LHCN-M2 (cell line): ENCODE results near the gene PRR23B. TPM values are rescaled to one million over a fixed set of nuclear protein-coding genes. Genes with fewer than 3 reads are reported as not detected.
"Not testable (repeated sequence)": the region's sequence is repeated elsewhere in the genome, so short reads cannot be mapped to it uniquely, and the experiment has no call there.

Source experiments
- DNase-seq: peaks from one replicate; pipeline ENCODE4 v3.0.0-alpha.2; 2012; ENCODE audit warnings: low read depth
- polyA plus RNA-seq: library from polyadenylated mRNA; unstranded; fragments of >200 nt; gene quantifications from one replicate; pipeline ENCODE4 v1.2.1, GENCODE V29; 2012; ENCODE audit warnings: missing spikeins
- total RNA-seq: library from RNA; depleted of rRNA; stranded (reverse); fragments of >200 nt; gene quantifications from 2 replicates; pipeline ENCODE4 v1.2.3, GENCODE V29; 2014; rRNA removed

Gene PRR23B
- total RNA-seq = not detected in 2 replicates
- polyA plus RNA-seq = not detected

- DNase-seq = no peak
Measured at GRCh38 chr3:139020868-139021234, at the start of gene PRR23B. Gene PRR23B (minus strand): TSS chr3:139020926. CDS start chr3:139020661, 265 bp downstream.

GRCh38 chr3:139062918-139063317 lies 42.2 kb upstream of the PRR23B start:
- DNase-seq = no peak

- DNase-seq = peak; percentile 3
Measured at GRCh38 chr3:139052802-139053600, 32.3 kb upstream of the PRR23B start.

DNA sequence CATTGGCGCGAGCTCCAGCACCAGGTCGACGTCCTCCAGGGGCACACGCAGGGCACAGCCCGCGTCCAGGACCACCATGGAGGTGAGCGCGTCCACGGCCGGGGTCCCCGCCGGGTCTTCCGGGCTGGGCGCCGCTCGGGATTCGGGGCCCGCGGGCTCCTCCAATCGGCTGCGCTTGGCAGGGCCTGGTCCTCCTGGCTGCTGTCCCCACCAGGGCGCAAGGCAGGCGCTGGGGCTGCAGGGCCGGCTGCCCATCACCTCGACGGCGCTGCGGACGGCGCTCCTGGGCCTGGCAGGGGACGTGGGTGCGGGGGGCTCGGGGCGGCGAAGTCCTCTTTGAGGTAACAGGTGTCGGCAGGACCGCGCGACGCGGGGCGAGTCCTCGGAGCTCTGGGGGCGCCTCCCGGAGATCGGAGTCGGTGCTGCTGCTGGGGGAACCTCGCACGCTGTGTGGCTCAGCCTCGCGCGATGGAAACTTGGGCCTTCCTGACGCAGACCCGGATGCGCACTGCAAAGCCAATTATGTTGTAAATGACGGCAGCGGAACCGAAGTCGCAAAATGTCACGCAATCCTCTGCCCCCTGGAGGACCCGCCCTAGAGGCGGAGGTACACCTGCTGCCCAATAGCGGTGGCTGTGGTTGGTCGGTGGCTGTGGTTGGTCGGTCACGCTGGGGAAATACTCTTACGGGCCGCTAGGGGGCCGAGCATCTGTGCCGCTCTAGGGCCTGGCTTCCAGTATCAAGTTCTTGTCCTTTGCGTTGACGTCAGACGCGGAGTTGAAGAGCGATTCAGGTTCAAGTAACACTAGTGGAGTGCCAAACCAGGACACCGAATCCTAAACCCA lies 23.9 kb upstream of the PRR23B start, which contains the start of gene PRR23C:
PRR23C (minus strand) TSS at position 527 of the 845 bp plus-strand sequence; CDS start at position 255, 272 bp downstream.
- DNase-seq = no peak

- no peak for DNase-seq
Measured at GRCh38 chr3:139043554-139044365, 23.0 kb upstream of the PRR23B start.

- no peak for DNase-seq
Measured at GRCh38 chr3:139037478-139037877, 16.8 kb upstream of the PRR23B start.

- no peak for DNase-seq
Measured at GRCh38 chr3:139032326-139033002, 11.7 kb upstream of the PRR23B start.

- DNase-seq = not testable (repeated sequence)
Measured at GRCh38 chr3:139030576-139030975, 9.8 kb upstream of the PRR23B start.

GRCh38 chr3:139024968-139025367 lies 4.2 kb upstream of the PRR23B start:
- DNase-seq = no peak

DNA sequence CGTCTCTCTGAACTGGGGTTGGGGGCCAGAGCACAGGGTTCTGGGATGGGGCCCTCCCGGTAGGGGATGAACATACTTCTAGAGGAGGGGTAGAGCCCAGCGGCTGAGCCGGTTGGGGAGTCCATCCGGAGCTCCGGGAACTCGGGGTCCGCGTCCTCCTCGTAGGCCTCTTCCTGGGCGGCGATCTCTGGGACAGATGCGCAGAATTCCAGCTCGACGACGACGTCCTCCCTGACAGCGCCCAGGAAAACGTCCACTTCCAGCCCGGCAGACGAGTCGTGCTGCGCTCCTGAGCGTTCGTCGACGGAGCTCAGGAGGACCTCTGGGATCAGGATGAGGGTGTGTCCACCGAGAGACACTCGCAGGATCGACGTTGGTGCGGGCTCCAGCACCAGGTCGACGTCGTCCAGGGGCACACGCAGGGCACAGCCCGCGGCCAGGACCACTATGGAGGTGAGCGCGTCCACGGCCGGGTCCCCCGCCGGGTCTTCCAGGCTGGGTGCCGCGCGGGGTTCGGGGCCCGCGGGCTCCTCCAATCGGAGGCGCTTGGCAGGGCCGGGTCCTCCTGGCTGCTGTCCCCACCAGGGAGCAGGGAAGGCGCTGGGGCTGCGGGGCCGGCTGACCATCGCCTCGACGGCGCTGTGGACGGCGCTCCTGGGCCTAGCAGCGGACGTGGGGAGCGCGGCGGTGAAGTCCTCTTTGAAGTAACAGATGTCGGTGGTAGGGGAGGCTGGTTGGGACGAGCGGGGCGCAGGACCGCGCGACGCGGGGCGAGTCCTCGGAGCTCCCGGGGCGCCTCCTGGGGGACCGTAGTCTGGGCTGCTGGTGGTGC lies 474 bp downstream of the PRR23B start:
- DNase-seq = no peak

DNA sequence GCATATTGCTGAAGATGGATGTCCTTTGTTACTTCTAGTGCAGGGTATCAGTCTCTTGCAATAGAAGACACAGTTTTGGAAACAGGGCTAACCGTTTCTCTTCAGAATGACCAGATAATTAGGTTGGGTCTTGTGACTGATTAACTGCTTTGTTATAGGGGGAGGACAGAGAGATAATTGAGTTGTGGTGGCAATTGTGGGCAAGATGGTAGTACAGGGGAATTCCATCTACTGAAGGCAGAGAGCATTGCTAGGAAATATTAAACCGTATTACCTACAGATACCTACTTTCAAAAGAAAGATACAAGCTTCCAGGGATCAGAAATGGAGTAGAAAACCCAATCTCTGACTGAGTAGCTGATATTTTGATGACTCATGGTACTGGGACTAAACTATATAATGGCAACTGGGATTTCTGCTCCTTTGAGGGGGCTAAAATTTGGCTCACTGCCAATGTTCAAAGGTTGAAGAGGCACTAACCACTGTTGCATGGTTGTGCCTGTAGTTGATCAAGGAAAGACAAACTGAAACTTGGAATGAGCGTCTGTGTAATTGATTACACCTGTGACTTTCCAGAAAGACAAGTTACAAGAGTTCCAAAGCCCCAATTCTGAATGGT lies 4.2 kb downstream of the PRR23B start:
- DNase-seq = no peak

GRCh38 chr3:139006051-139006716 lies 14.5 kb downstream of the PRR23B start, which contains the start of gene PRR23A:
Gene PRR23A (minus strand): TSS chr3:139006268. CDS start chr3:139006268, 0 bp downstream.
- DNase-seq = no peak

GRCh38 chr3:139005356-139005993 lies 15.3 kb downstream of the PRR23B start:
- DNase-seq = no peak

GRCh38 chr3:138995706-138996105 lies 25.0 kb downstream of the PRR23B start:
- no peak for DNase-seq

GRCh38 chr3:138987181-138987580 lies 33.5 kb downstream of the PRR23B start:
- DNase-seq = no peak

- DNase-seq = no peak
Measured at GRCh38 chr3:138985932-138986331, 34.8 kb downstream of the PRR23B start.

DNA sequence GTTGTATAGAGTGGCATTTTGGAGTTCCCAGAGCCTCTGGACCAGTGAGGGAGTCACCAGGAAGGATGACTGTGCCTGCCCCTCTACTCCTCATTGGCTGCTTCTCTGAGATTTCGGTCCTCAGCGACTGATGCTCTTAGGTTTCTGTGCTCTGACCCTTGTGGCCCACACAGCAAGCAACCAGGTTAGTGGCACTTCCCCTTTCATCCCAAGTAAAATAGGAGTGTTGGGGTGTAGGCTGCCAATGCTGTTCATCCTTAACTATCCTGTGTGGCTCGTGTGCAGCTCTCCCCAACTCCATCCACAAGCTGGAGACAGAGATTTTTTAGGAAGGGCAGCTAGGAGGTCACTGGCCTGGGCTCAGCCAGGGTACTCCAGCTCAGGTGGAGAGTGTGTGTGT lies 35.9 kb downstream of the PRR23B start:
- no peak for DNase-seq

DNA sequence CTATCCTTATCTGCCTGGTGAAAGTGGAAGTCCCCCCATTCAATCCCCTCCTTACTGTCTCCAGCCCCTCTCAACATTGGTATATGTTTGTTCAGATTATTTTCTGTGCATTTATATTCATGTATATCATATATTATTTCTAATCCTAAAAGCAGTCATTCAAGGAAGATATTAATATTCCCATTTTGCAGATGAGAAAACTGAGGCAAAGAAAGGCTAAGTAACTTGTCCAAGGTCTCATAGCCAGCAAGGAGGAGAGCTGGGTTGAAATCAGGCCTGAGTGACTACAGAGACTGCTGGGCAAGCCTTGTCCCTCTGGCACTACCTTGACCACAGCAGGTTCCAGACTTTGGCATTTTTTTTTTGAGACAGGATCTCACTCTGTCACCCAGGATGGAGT lies 44.7 kb downstream of the PRR23B start:
- DNase-seq = no peak
